Germinal center (tissue), 1 donor: ENCODE measurements around the gene NPAS3.

ENCODE experiments used
- DNase-seq: peaks from one replicate; pipeline ENCODE4 v3.0.0; 2012; ENCODE audit warnings: mixed read lengths, low spot score

The NPAS3 gene

GRCh38 chr14:33016613-33017012 is 77.9 kb downstream of the NPAS3 start:
- DNase-seq: no peak

- DNase-seq: no peak
Measured at GRCh38 chr14:33017016-33017415, 78.3 kb downstream of the NPAS3 start.

- no peak for DNase-seq
Measured at GRCh38 chr14:33019346-33019745, 80.7 kb downstream of the NPAS3 start.

- no peak for DNase-seq
Measured at GRCh38 chr14:33026850-33027430, 88.3 kb downstream of the NPAS3 start.

GRCh38 chr14:33029511-33029910 is 90.8 kb downstream of the NPAS3 start:
- DNase-seq: no peak

GRCh38 chr14:33030386-33030785 is 91.7 kb downstream of the NPAS3 start:
- no peak for DNase-seq

- DNase-seq: no peak
Measured at GRCh38 chr14:33035416-33036194, 96.9 kb downstream of the NPAS3 start.

GRCh38 chr14:33039311-33039710 is 100.6 kb downstream of the NPAS3 start:
- no peak for DNase-seq

- no peak for DNase-seq
Measured at GRCh38 chr14:33040372-33041140, 101.9 kb downstream of the NPAS3 start.

GRCh38 chr14:33042591-33042990 is 103.9 kb downstream of the NPAS3 start:
- DNase-seq: no peak

- DNase-seq: no peak
Measured at GRCh38 chr14:33045760-33046159, 107.1 kb downstream of the NPAS3 start.

GRCh38 chr14:33052943-33053342 is 114.3 kb downstream of the NPAS3 start:
- DNase-seq: no peak

- no peak for DNase-seq
Measured at GRCh38 chr14:33056213-33056612, 117.5 kb downstream of the NPAS3 start.

GRCh38 chr14:33057585-33057984 is 118.9 kb downstream of the NPAS3 start:
- DNase-seq: no peak

GRCh38 chr14:33061667-33062325 is 123.1 kb downstream of the NPAS3 start:
- DNase-seq: no peak

GRCh38 chr14:33062476-33062875 is 123.8 kb downstream of the NPAS3 start:
- no peak for DNase-seq

- DNase-seq: no peak
Measured at GRCh38 chr14:33062881-33063280, 124.2 kb downstream of the NPAS3 start.

GRCh38 chr14:33063521-33063920 is 124.8 kb downstream of the NPAS3 start:
- DNase-seq: no peak

- no peak for DNase-seq
Measured at GRCh38 chr14:33065634-33066033, 127.0 kb downstream of the NPAS3 start.

GRCh38 chr14:33068040-33068439 is 129.4 kb downstream of the NPAS3 start:
- DNase-seq: no peak

- no peak for DNase-seq
Measured at GRCh38 chr14:33068626-33069025, 129.9 kb downstream of the NPAS3 start.

GRCh38 chr14:33070475-33070874 is 131.8 kb downstream of the NPAS3 start:
- DNase-seq: no peak

- no peak for DNase-seq
Measured at GRCh38 chr14:33073023-33073422, 134.3 kb downstream of the NPAS3 start.
